Heart left ventricle (tissue), 16 donors: ENCODE data around the gene DEPP1. TPM values are rescaled to one million over a fixed set of nuclear protein-coding genes. Genes with fewer than 3 reads are reported as not detected.

Source experiments
- ATAC-seq, 4 donors: fragments of 200-7000 bp; cut with Tn5 transposase; one replicate each; pipeline ENCODE4 v1.9.1; 2020 to 2022; ENCODE audit warnings: moderate library complexity in 4 of 4, mild to moderate bottlenecking in 3 of 4, moderate number of reproducible peaks in 1 of 4
- DNase-seq, 5 donors: peaks; one replicate each; pipeline ENCODE4 v3.0.0-alpha.2; 2020
- H3K27ac ChIP-seq, 12 donors: fragments of 200-600 bp; sonication (generic) in 4 of 12; one replicate each; pipeline versions ENCODE4 v1.5.0 to v1.8.0; 2016 to 2022; ENCODE audit warnings: mild to moderate bottlenecking in 2 of 12
- H3K27me3 ChIP-seq, 9 donors: fragments of 200-600 bp; sonication (generic) in 2 of 9; one replicate each; pipeline versions ENCODE4 v1.5.1 to v1.8.0; 2016 to 2022; ENCODE audit warnings: mild to moderate bottlenecking in 3 of 9
- H3K36me3 ChIP-seq, 9 donors: fragments of 200-600 bp; sonication (generic) in 2 of 9; one replicate each; pipeline versions ENCODE4 v1.5.0 to v1.8.0; 2018 to 2022; ENCODE audit warnings: mild to moderate bottlenecking in 2 of 9
- H3K4me1 ChIP-seq, 12 donors: fragments of 200-600 bp; sonication (generic) in 4 of 12; one replicate each; pipeline versions ENCODE4 v1.5.0 to v1.8.0; 2016 to 2022; ENCODE audit warnings: mild to moderate bottlenecking in 3 of 12
- H3K4me3 ChIP-seq, 12 donors: fragments of 200-600 bp; sonication (generic) in 4 of 12; one replicate each; pipeline versions ENCODE4 v1.5.0 to v1.8.0; 2017 to 2022; ENCODE audit warnings: mild to moderate bottlenecking in 9 of 12, moderate library complexity in 4 of 12
- H3K9me3 ChIP-seq, 12 donors: fragments of 200-600 bp; sonication (generic) in 4 of 12; one replicate each; pipeline versions ENCODE4 v1.5.0 to v1.8.0; 2016 to 2022; ENCODE audit warnings: mild to moderate bottlenecking in 1 of 12
- CTCF ChIP-seq, 12 donors: fragments of 200-600 bp; sonication (generic) in 4 of 12; IDR thresholded peaks; one replicate each; pipeline versions ENCODE4 v1.5.0 to v1.8.0; 2018 to 2022; ENCODE audit warnings: antibody characterized with exemption in 12 of 12, mild to moderate bottlenecking in 5 of 12
- POLR2A ChIP-seq, 2 donors: fragments of 450-650 bp; IDR thresholded peaks; one replicate each; pipeline ENCODE4 v1.6.1; 2017; ENCODE audit warnings: antibody characterized with exemption in 2 of 2, mild to moderate bottlenecking in 2 of 2, moderate library complexity in 2 of 2
- WGBS, 4 donors: extraction: QIAGEN DNeasy Blood & Tissue Kit in 2 of 4; methylation state at CpG; one replicate each; pipeline versions ENCODE4 v1.1.5 to v1.1.7; 2013 to 2018; 5-methylcytosine and 5-hydroxymethylcytosine counted together
- intact Hi-C, 10 donors: fragments of 100-400 bp; cut with DNase I; formaldehyde crosslinking; loops; one replicate each; pipeline versions ENCODE4 v1.11.1 to v1.14.2; 2022
- polyA plus RNA-seq, 2 donors: library from polyadenylated mRNA; stranded (reverse); fragments of 200-250 nt; gene quantifications; one replicate each; pipeline ENCODE4 v1.2.3, GENCODE V29; 2013
- total RNA-seq, 9 donors: library from RNA; depleted of rRNA in 2 of 9; stranded (reverse); fragments of >200 nt in 2 of 9; fragmentation: NEBNext Ultra II Directional in 3 of 9; extraction: Animal tissue kit (Norgen Biotek cat#: 25700) in 3 of 9; gene quantifications; one replicate each; pipeline versions ENCODE4 v1.1.0 to v1.2.4, GENCODE V29; 2016 to 2023
- donor health status: ischemic (EF 13 %, LVEDD 7.1; RV severe dilation, severe dysfunction).
- donor health status: healthy with polysubstance abuse.
- donor health status: DM: no; HTN: yes; CAD: no.
- donor health status: DM: no; HTN: no; CAD: no.
- donor health status: ischemic (EF 25% LVEDD 6.9; RV normal size, moderate dysfunction).
- donor health status: ischemic (EF 25% LVEDD 5.7; RV mildly dilated, moderate dysfunction).
- donor health status: healthy.
- donor health status: DM: yes; HTN: yes; CAD: no.
- donor health status: ischemic (EF 35%, LVEDD 5.7; RV mildly dilated, moderate dysfunction).
- donor health status: nonischemic (EF 11% LVEDD 7.7; RV severe dilation, severe dysfunction).
- donor health status: DM: yes; HTN: yes; CAD: no.
- donor health status: PGD.
- donor health status: ischemic (EF 29% LVEDD 5.4; RV normal size, mild dysfunction).
- donor health status: nonischemic (EF 23%, LVEDD 6.1; RV moderate dilation, normal function).

DEPP1 gene
- total and polyA plus RNA-seq, 11 donors = 11.0 to 76.5 (median 22.7) TPM

- Histone ChIP-seq H3K36me3 (peaks cover 0 to 44% (median 31%) of the 10 kb centered on the region in 9 donors), H3K27me3 (no peaks in the 10 kb centered on the region), H3K4me1 (peaks cover 21 to 92% (median 73%) of the 10 kb centered on the region in 12 donors), H3K27ac (peak overlapping the region in 11 of 12 donors; percentile 56 to 98 (median 91)), H3K9me3 (no peaks in the 10 kb centered on the region), H3K4me3 (peak overlapping the region in 2 of 12 donors; percentile 13 to 15)
- DNase-seq = no peak
- intact Hi-C loops = no loop called here
- no peak for TF ChIP-seq CTCF (IDR thresholded peaks at IDR 0.05)
- TF ChIP-seq POLR2A (IDR thresholded peaks at IDR 0.05) = no peak
- WGBS, 4 donors = 65 to 69% (median 68%) methylated on average over 11 of the region's 11 CpGs
- no peak for ATAC-seq
Measured at GRCh38 chr10:44968500-44969400, 9.9 kb downstream of the DEPP1 start.

- peak overlapping the region; percentile 49 to 98 (median 87) for H3K27ac ChIP-seq
- intact Hi-C loops = no loop called here
- H3K27me3 ChIP-seq = no peaks in the 10 kb centered on the region
- H3K36me3 ChIP-seq = peaks cover 0 to 40% (median 29%) of the 10 kb centered on the region in 9 donors
- 16 to 27% (median 22%) methylated on average over 3 of the region's 3 CpGs for WGBS, 4 donors
- H3K4me1 ChIP-seq = peaks cover 23 to 92% (median 72%) of the 10 kb centered on the region in 12 donors
- peak in 2 of 5 donors; percentile 51 to 71 for DNase-seq
- H3K9me3 ChIP-seq = no peaks in the 10 kb centered on the region
- TF ChIP-seq CTCF (IDR thresholded peaks at IDR 0.05) (no peak), POLR2A (IDR thresholded peaks at IDR 0.05) (no peak)
- H3K4me3 ChIP-seq = peak overlapping the region in 4 of 12 donors; percentile 4 to 31 (median 14)
- ATAC-seq = peak in 3 of 4 donors; percentile 14 to 40 (median 16)
Measured at GRCh38 chr10:44968091-44968490, 10.5 kb downstream of the DEPP1 start.

- peak overlapping the region; percentile 49 to 98 (median 87) for H3K27ac ChIP-seq
- peak in 1 of 5 donors; percentile 35 for DNase-seq
- no peaks in the 10 kb centered on the region for H3K9me3 ChIP-seq
- H3K4me1 ChIP-seq = peaks cover 23 to 92% (median 74%) of the 10 kb centered on the region in 12 donors
- no peaks in the 10 kb centered on the region for H3K27me3 ChIP-seq
- 67 to 74% (median 70%) methylated on average over 4 of the region's 4 CpGs for WGBS, 4 donors
- ATAC-seq = no peak
- no peak for TF ChIP-seq POLR2A (IDR thresholded peaks at IDR 0.05)
- H3K36me3 ChIP-seq = peaks cover 0 to 35% (median 25%) of the 10 kb centered on the region in 9 donors
- H3K4me3 ChIP-seq = peak overlapping the region in 4 of 12 donors; percentile 4 to 31 (median 14)
- intact Hi-C loops = no loop called here
Measured at GRCh38 chr10:44967616-44968015, 11.0 kb downstream of the DEPP1 start.

GRCh38 chr10:44966816-44967509 is 11.6 kb downstream of the DEPP1 start:
- Histone ChIP-seq H3K4me1 (peaks cover 23 to 93% (median 80%) of the 10 kb centered on the region in 12 donors), H3K27me3 (no peaks in the 10 kb centered on the region), H3K27ac (peak overlapping the region; percentile 49 to 98 (median 94)), H3K9me3 (no peaks in the 10 kb centered on the region), H3K36me3 (peaks cover 0 to 29% (median 19%) of the 10 kb centered on the region in 9 donors), H3K4me3 (no peak overlapping the region)
- 61 to 69% (median 64%) methylated on average over 8 of the region's 8 CpGs for WGBS, 4 donors
- ATAC-seq (no peak), DNase-seq (peak in 1 of 5 donors; percentile 13)
- TF ChIP-seq POLR2A (IDR thresholded peaks at IDR 0.05) (no peak), CTCF (IDR thresholded peaks at IDR 0.05) (peak in 7 of 12 donors; percentile 21 to 45 (median 27))
- intact Hi-C loops = no loop called here
